Sigmoid colon (tissue), 7 donors: ENCODE results near the gene CORO1C. TPM values are rescaled to one million over a fixed set of nuclear protein-coding genes. Genes with fewer than 3 reads are reported as not detected.
A peak's percentile ranks its signal among the peaks of the same experiment; 100 is the strongest.

ENCODE experiments used
- DNase-seq: peaks from one replicate; pipeline ENCODE4 v3.0.0-alpha.2; 2019
- H3K27ac ChIP-seq, 4 donors: fragments of 200-600 bp; sonication (generic); one replicate each; pipeline ENCODE4 v1.5.1; 2016 to 2019; ENCODE audit warnings: mild to moderate bottlenecking in 1 of 4
- H3K27me3 ChIP-seq, 3 donors: fragments of 200-600 bp; sonication (generic); one replicate each; pipeline ENCODE4 v1.5.1; 2019; ENCODE audit warnings: mild to moderate bottlenecking in 1 of 3
- H3K36me3 ChIP-seq, 4 donors: fragments of 200-600 bp; sonication (generic); one replicate each; pipeline ENCODE4 v1.5.1; 2016 to 2019
- H3K4me1 ChIP-seq, 4 donors: fragments of 200-600 bp; sonication (generic); one replicate each; pipeline ENCODE4 v1.5.1; 2017 to 2019
- H3K4me3 ChIP-seq, 4 donors: fragments of 200-600 bp; sonication (generic); one replicate each; pipeline ENCODE4 v1.5.1; 2017 to 2019; ENCODE audit warnings: mild to moderate bottlenecking in 2 of 4, moderate library complexity in 1 of 4
- H3K9me3 ChIP-seq, 4 donors: fragments of 200-600 bp in 3 of 4; sonication (generic) in 3 of 4; one replicate each; pipeline versions ENCODE4 v1.5.1 to v1.6.1; 2013 to 2019
- CTCF ChIP-seq, 4 experiments: fragments of 450-650 bp in 3 of 4; fragments of 200-600 bp in 1 of 4; IDR thresholded peaks; one replicate each; pipeline ENCODE4 v1.5.1; 2016 to 2019; ENCODE audit warnings: antibody characterized with exemption in 4 of 4, mild to moderate bottlenecking in 3 of 4, moderate library complexity in 2 of 4
- EP300 ChIP-seq, 4 donors: sonication (generic); formaldehyde crosslinking; IDR thresholded peaks; one replicate each; pipeline ENCODE4 v1.6.1; 2017; ENCODE audit warnings: antibody characterized with exemption in 4 of 4
- POLR2A ChIP-seq, 2 donors: fragments of 450-650 bp; IDR thresholded peaks; one replicate each; pipeline ENCODE4 v1.6.1; 2016; ENCODE audit warnings: antibody characterized with exemption in 2 of 2, mild to moderate bottlenecking in 2 of 2, moderate library complexity in 2 of 2
- POLR2AphosphoS5 ChIP-seq, 4 donors: sonication (generic); formaldehyde crosslinking; IDR thresholded peaks; one replicate each; pipeline ENCODE4 v1.6.1; 2017; ENCODE audit warnings: antibody characterized with exemption in 4 of 4
- WGBS, 2 donors: extraction: QIAGEN DNeasy Blood & Tissue Kit; methylation state at CpG; one replicate each; pipeline ENCODE4 v1.1.7; 2013; 5-methylcytosine and 5-hydroxymethylcytosine counted together
- intact Hi-C: fragments of 100-400 bp; cut with DNase I; formaldehyde crosslinking; loops from one replicate; pipeline ENCODE4 v1.15.1; 2023
- polyA plus RNA-seq, 3 donors: library from polyadenylated mRNA; stranded (reverse); fragments of 200-250 nt; gene quantifications; one replicate each; pipeline ENCODE4 v1.2.3, GENCODE V29; 2013
- total RNA-seq, 4 donors: library from RNA; depleted of rRNA; stranded (reverse); fragments of >200 nt; gene quantifications; one replicate each; pipeline ENCODE4 v1.1.0, GENCODE V29; 2016
- donor health status: healthy with polysubstance abuse.
- donor health status: Bipolar disorder and iron deficiency.
- donor health status: healthy.

The CORO1C gene
- total and polyA plus RNA-seq, 7 donors, result 38.4 to 569 (median 247) TPM

- Histone ChIP-seq H3K4me3 (peak overlapping the region in 3 of 4 donors; percentile 9 to 30 (median 23)), H3K9me3 (no peaks in the 10 kb centered on the region), H3K27me3 (no peaks in the 10 kb centered on the region), H3K4me1 (peaks cover 0 to 95% (median 90%) of the 10 kb centered on the region in 4 donors), H3K27ac (peak overlapping the region; percentile 95 to 100 (median 98)), H3K36me3 (no peaks in the 10 kb centered on the region)
- peak; percentile 99 for DNase-seq
- TF ChIP-seq CTCF (IDR thresholded peaks at IDR 0.05) (peak in 3 of 4 experiments; percentile 38 to 76 (median 70)), POLR2A (IDR thresholded peaks at IDR 0.05) (peak; percentile 25 to 30), POLR2AphosphoS5 (IDR thresholded peaks at IDR 0.05) (peak; percentile 71 to 90 (median 81)), EP300 (IDR thresholded peaks at IDR 0.05) (peak; percentile 66 to 94 (median 83))
- 6 to 7% methylated on average over 13 of the region's 13 CpGs for WGBS, 2 donors
- intact Hi-C loops, result loop anchor here (2.0 kb wide), 1 partner anchor 39 kb away; the partner anchor contains the start of gene CORO1C
Observed at GRCh38 chr12:108691175-108691997, 39.9 kb downstream of the CORO1C start.

DNA sequence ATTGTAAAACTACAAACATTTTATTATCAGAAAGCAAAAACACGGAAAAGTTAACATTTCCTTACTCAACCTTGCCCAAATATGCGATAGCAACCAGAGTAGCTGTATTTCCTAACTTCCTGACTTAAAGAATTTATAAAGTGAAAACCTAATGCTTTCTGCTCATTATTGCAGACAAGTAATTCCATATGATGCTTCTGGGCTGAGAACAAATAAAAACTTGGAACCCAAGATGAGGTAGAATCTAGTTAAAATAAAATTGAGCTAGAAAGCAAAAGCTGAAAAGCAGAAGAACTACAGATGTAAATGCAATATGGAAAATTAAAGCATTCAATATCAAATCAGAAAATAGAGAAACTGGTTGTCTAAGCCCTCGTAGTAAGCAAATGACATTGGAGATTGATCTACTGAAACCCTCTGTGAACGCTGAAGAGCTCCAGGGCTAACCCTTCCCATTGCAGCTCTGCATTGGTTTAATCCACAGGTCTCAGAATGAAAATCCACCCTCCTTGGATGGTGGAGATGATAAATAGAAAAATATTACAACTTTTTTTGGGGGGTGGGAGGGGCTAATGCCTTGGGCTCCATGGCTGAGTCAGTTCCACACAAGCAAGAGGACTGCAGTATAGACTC is 40.7 kb downstream of the CORO1C start:
- intact Hi-C loops, result loop anchor here (2.0 kb wide), 1 partner anchor 40 kb away; the partner anchor contains the start of gene CORO1C
- Histone ChIP-seq H3K4me1 (peaks cover 0 to 97% (median 90%) of the 10 kb centered on the region in 4 donors), H3K36me3 (no peaks in the 10 kb centered on the region), H3K27me3 (no peaks in the 10 kb centered on the region), H3K27ac (peak overlapping the region; percentile 95 to 100 (median 98)), H3K9me3 (no peaks in the 10 kb centered on the region), H3K4me3 (peak overlapping the region in 3 of 4 donors; percentile 9 to 30 (median 23))
- no peak for TF ChIP-seq EP300 (IDR thresholded peaks at IDR 0.05)
- no peak for TF ChIP-seq POLR2AphosphoS5 (IDR thresholded peaks at IDR 0.05)
- 71 to 82% methylated on average over 4 of the region's 4 CpGs for WGBS, 2 donors
- no peak for DNase-seq

- no peaks in the 10 kb centered on the region for H3K36me3 ChIP-seq
- H3K9me3 ChIP-seq, result no peaks in the 10 kb centered on the region
- no peak for DNase-seq
- H3K4me3 ChIP-seq, result peak overlapping the region in 2 of 4 donors; percentile 23 to 30
- peak overlapping the region; percentile 95 to 100 (median 98) for H3K27ac ChIP-seq
- H3K27me3 ChIP-seq, result no peaks in the 10 kb centered on the region
- TF ChIP-seq POLR2AphosphoS5 (IDR thresholded peaks at IDR 0.05) (no peak), EP300 (IDR thresholded peaks at IDR 0.05) (no peak), CTCF (IDR thresholded peaks at IDR 0.05) (no peak)
- intact Hi-C loops, result loop anchor here (2.0 kb wide), 1 partner anchor 41 kb away; the partner anchor contains the start of gene CORO1C
- H3K4me1 ChIP-seq, result peaks cover 0 to 97% (median 91%) of the 10 kb centered on the region in 4 donors
Observed at GRCh38 chr12:108690191-108690518, 41.2 kb downstream of the CORO1C start.

DNA sequence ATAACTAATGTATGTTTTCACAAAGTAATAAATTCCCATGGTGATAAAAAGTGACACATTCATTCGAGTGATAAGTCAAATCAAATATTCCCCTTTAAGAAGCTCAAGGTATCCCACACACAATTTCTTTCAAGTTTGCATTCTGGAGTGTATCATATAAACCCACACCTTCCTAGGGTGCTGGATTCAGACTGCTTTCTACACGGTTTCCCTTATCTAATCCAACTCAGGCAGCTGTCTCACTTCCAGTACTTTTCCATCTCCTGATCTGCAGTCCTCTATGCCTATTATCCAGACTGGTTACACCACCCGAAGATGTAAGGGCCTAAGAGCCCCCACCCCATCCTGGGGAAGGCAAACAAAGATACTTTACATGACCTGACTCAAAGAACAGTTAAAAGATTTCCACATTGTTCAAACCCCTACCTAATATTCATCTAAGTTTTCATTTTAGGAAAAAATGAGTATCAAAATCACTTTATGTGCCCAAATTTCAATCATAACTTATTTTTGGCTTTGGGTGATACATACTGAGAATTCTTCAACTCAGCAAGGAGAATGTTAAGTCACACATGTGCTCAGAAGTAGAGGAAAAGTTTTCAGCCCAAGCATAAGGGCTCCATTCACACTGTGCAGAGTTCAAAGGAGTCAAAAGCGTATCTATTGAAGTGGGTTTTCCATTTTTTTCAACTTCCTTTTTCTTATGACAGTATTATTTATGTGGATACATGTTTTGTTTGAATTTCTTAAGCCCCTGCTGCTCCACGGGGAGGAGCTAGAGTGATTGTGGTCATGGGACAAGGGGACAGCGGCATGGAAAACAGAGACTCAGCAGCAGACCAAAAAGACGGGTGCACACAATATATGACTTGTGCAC is 41.8 kb downstream of the CORO1C start:
- Histone ChIP-seq H3K4me3 (peak overlapping the region in 2 of 4 donors; percentile 23 to 30), H3K27me3 (no peaks in the 10 kb centered on the region), H3K36me3 (no peaks in the 10 kb centered on the region), H3K27ac (peak overlapping the region; percentile 95 to 100 (median 98)), H3K4me1 (peaks cover 2 to 97% (median 92%) of the 10 kb centered on the region in 4 donors), H3K9me3 (no peaks in the 10 kb centered on the region)
- TF ChIP-seq CTCF (IDR thresholded peaks at IDR 0.05), result no peak
- TF ChIP-seq POLR2A (IDR thresholded peaks at IDR 0.05), result no peak
- TF ChIP-seq POLR2AphosphoS5 (IDR thresholded peaks at IDR 0.05), result peak in 2 of 4 donors; percentile 19 to 66
- TF ChIP-seq EP300 (IDR thresholded peaks at IDR 0.05), result no peak
- DNase-seq, result peak; percentile 80
- intact Hi-C loops, result loop anchor here (2.0 kb wide), 1 partner anchor 41 kb away; the partner anchor contains the start of gene CORO1C
- WGBS, 2 donors, result 30 to 51% methylated on average over 7 of the region's 7 CpGs
